ENCODE results near the gene PRR5L. TPM values are rescaled to one million over a fixed set of nuclear protein-coding genes. Genes with fewer than 3 reads are reported as not detected.
"Not testable (repeated sequence)": the region's sequence is repeated elsewhere in the genome, so short reads cannot be mapped to it uniquely, and the experiment has no call there.

The PRR5L gene
- total and polyA plus RNA-seq, 2 experiments from 2014 or later, result 0.70 to 2.6 TPM

DNA sequence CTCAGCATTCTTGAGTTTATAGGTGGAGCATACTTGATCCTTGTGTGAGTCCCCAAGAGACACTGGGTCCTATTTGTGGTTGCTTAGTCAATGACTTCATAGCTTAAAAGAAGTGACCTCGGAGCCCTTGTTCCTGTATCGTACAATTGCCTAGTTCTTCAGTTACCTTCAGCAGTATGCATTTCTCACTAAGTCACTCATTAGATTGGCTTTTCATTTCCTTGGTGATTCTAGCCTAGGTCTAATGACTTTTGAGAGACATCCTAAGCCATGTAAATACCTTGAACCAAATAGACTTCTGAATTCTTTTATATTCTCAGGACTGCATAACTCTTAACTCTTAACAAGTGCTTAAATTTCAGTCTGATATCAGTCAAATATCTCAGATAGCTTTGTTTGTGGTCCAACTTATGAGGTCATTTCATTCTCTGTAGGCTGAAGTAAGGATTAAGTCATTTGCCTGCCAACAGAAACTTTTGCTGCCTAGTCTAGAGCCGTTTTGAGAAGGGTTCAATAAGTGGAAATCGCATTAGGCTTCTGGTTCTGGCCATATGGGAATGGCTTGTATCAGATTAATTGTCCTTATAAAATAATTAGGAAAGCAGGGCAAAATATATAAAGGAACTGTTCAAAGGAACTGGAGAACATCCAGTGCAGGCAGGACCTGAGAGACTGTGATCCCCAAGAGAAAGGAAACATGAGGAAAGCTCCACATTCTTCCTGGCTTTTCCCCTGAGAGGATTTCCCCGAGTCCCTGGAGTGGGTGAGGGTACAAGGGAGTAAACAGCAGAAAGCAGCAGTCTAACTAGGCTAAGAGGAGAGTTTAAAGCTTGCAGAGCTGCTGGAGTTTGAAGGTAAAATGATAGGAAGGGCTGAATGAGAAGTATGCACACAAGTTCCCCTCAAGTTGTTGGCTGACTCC lies 174.1 kb downstream of the PRR5L start:
- peak in 1 of 2 donors; percentile 59 for DNase-seq (ENCODE audit: low read depth in 1 of 2, low spot score in 1 of 2)
- Histone ChIP-seq H3K27ac (no peak overlapping the region), H3K9me3 (ENCODE audit: low read depth) (no peaks in the 10 kb centered on the region), H3K4me3 (no peak overlapping the region), H3K36me3 (no peaks in the 10 kb centered on the region), H3K27me3 (peaks cover 4% of the 10 kb centered on the region), H3K4me1 (ENCODE audit: low read depth) (no peaks in the 10 kb centered on the region)
- TF ChIP-seq, protein P1, sequence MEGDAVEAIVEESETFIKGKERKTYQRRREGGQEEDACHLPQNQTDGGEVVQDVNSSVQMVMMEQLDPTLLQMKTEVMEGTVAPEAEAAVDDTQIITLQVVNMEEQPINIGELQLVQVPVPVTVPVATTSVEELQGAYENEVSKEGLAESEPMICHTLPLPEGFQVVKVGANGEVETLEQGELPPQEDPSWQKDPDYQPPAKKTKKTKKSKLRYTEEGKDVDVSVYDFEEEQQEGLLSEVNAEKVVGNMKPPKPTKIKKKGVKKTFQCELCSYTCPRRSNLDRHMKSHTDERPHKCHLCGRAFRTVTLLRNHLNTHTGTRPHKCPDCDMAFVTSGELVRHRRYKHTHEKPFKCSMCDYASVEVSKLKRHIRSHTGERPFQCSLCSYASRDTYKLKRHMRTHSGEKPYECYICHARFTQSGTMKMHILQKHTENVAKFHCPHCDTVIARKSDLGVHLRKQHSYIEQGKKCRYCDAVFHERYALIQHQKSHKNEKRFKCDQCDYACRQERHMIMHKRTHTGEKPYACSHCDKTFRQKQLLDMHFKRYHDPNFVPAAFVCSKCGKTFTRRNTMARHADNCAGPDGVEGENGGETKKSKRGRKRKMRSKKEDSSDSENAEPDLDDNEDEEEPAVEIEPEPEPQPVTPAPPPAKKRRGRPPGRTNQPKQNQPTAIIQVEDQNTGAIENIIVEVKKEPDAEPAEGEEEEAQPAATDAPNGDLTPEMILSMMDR (IDR thresholded peaks at IDR 0.05; ENCODE audit: low read depth, low read length), result no peak

DNA sequence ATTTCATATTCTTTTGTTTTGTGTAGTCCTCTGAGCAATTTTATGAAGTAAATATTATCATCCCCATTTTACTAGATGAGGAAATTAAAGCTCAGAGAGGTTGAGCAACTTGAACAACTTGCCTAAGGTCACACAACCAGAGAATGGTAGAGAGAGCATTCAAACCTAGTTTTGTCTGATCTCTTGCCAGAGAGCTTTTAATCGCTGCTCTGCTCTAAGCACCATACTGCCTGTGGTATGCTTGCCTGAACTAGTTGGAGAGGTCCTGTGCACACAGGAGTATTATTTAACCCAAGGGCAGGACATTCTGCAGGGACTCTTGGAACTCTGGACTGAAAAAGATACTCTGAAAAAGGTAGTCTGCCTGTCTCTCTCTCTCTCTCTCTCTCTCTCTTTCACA lies 175.5 kb downstream of the PRR5L start:
- Histone ChIP-seq H3K4me3 (no peak overlapping the region), H3K27ac (no peak overlapping the region), H3K9me3 (ENCODE audit: low read depth) (no peaks in the 10 kb centered on the region), H3K36me3 (no peaks in the 10 kb centered on the region), H3K4me1 (ENCODE audit: low read depth) (no peaks in the 10 kb centered on the region), H3K27me3 (peaks cover 10% of the 10 kb centered on the region)
- DNase-seq (ENCODE audit: low read depth in 1 of 2, low spot score in 1 of 2), result no peak
- TF ChIP-seq, protein P1 (IDR thresholded peaks at IDR 0.05; ENCODE audit: low read depth, low read length), result no peak

DNA sequence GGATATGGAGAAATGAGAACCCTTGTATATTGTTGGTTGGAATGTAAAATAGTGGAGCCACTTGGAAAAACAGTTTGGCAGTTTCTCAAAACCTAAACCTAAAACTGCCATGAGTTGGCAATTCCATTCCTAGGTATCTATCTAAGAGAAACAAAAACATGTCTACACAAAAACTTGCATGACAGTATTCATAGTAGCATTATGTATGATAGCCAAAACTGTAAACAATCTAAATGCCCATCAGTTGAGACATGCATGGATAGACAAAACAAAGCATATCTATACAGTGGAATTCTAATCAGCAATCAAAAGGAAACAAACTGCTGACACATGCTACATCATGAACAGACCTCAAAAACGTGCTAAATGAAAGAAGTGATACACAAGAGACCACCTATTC lies 179.1 kb downstream of the PRR5L start:
- Histone ChIP-seq H3K4me1 (ENCODE audit: low read depth) (no peaks in the 10 kb centered on the region), H3K27ac (no peak overlapping the region), H3K36me3 (no peaks in the 10 kb centered on the region), H3K4me3 (no peak overlapping the region), H3K27me3 (peaks cover 10% of the 10 kb centered on the region), H3K9me3 (ENCODE audit: low read depth) (no peaks in the 10 kb centered on the region)
- TF ChIP-seq, protein P1 (IDR thresholded peaks at IDR 0.05; ENCODE audit: low read depth, low read length), result no peak
- no peak for DNase-seq (ENCODE audit: low read depth in 1 of 2, low spot score in 1 of 2)

DNA sequence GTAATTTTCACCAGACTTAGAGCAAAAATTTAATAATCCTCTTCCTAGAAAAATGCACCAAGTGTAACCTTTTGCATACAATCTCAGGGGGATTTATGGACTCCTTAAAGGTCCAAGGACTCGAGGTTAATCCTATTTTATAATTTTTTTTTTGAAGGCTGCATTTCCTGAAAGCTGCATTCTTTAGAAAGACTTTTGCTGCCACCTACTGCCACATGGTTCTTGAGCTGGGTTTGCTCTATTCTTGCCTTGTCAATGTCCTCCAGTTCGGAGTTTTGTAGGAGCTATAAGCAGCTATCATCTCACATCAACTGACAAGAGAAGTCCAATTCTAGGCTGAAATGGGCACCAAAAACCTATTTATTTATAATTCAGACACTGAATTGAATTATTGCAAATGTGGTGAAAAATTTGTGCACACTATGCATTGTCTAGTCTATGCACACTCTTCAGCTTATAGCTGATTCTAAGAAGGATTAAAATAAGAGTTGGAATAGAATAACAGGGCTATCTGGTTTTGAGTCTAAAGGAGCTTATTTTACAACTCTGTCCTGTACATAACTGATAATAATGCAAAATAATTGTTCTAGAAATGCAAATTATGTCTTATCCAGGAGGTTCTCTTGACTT lies 182.7 kb downstream of the PRR5L start:
- peak; percentile 50 to 76 for DNase-seq (ENCODE audit: low read depth in 1 of 2, low spot score in 1 of 2)
- Histone ChIP-seq H3K27me3 (peaks cover 6% of the 10 kb centered on the region), H3K36me3 (no peaks in the 10 kb centered on the region), H3K4me1 (ENCODE audit: low read depth) (no peaks in the 10 kb centered on the region), H3K4me3 (no peak overlapping the region), H3K9me3 (ENCODE audit: low read depth) (no peaks in the 10 kb centered on the region), H3K27ac (no peak overlapping the region)
- TF ChIP-seq, protein P1 (IDR thresholded peaks at IDR 0.05; ENCODE audit: low read depth, low read length), result peak; percentile 77

DNA sequence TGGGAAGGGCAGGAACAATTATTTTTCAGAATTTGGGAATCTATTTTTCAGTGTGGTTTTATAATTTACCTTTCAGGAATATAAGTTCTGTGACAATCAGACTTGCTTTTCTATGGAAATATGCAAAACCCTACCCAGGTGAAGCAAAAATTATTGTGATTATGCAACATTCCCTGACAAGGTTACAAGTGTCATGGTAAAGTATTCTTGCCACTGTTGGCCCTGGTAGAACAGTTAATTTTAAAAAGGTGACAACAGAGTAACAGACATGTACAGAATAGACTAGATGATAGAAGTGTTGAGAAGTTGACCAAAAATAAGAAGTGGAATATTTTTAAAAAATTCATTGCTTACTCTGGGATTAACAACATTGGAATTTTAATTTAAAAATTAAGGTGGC lies 184.7 kb downstream of the PRR5L start:
- H3K4me3 ChIP-seq, result no peak overlapping the region
- no peak for DNase-seq (ENCODE audit: low read depth in 1 of 2, low spot score in 1 of 2)
- peaks cover 6% of the 10 kb centered on the region for H3K27me3 ChIP-seq
- no peaks in the 10 kb centered on the region for H3K4me1 ChIP-seq (ENCODE audit: low read depth)
- no peak overlapping the region for H3K27ac ChIP-seq
- peaks cover 9% of the 10 kb centered on the region for H3K36me3 ChIP-seq
- no peaks in the 10 kb centered on the region for H3K9me3 ChIP-seq (ENCODE audit: low read depth)
- TF ChIP-seq, protein P1 (IDR thresholded peaks at IDR 0.05; ENCODE audit: low read depth, low read length), result no peak

DNA sequence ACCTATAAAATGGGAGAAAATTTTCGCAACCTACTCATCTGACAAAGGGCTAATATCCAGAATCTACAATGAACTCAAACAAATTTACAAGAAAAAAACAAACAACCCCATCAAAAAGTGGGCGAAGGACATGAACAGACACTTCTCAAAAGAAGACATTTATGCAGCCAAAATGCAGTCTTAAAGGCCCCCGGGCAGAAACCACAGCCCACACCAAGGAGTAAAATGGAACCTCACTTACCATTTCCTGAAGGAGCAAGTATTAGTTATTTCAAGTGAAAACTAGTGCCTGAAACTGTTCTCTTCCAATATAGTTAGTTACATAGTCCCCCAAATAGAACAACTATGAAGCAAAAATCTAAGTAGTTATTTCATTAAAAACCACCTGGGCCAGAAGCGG lies 187.0 kb downstream of the PRR5L start:
- H3K36me3 ChIP-seq, result peaks cover 22% of the 10 kb centered on the region

More for the DNA sequence above, 187.0 kb downstream of the PRR5L start:
- H3K27ac ChIP-seq; H3K9me3 ChIP-seq (ENCODE audit: low read depth); H3K4me1 ChIP-seq (ENCODE audit: low read depth); H3K27me3 ChIP-seq; DNase-seq (ENCODE audit: low read depth in 1 of 2, low spot score in 1 of 2); H3K4me3 ChIP-seq: not testable (repeated sequence)
